Sigmoid colon (tissue), 4 donors: ENCODE results near the gene NPPC.

Experiments used
- CTCF ChIP-seq, 4 experiments: fragments of 450-650 bp in 3 of 4; fragments of 200-600 bp in 1 of 4; IDR thresholded peaks; one replicate each; pipeline ENCODE4 v1.5.1; 2016 to 2019; ENCODE audit warnings: antibody characterized with exemption in 4 of 4, mild to moderate bottlenecking in 3 of 4, moderate library complexity in 2 of 4
- POLR2AphosphoS5 ChIP-seq, 4 donors: sonication (generic); formaldehyde crosslinking; IDR thresholded peaks; one replicate each; pipeline ENCODE4 v1.6.1; 2017; ENCODE audit warnings: antibody characterized with exemption in 4 of 4

DNA sequence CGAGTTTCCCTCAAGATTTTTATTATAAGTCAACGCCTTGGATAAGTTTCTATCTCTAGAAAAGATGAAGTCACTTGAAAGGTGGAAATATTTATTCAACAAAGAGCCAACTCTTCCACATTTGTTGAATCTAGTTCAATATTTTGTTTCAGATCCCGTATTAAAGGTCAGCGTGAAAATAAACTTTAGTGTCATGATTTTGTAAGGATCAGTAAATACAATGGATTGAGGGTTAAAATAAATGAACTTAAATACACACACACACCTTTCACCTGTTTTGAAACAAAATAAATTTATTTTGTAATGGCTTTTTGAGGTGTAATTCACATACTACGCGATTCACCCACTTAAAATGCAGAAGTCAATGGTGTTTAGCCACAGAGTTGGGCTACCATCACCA lies 16.0 kb upstream of the NPPC start:
- TF ChIP-seq CTCF (IDR thresholded peaks at IDR 0.05) (no peak), POLR2AphosphoS5 (IDR thresholded peaks at IDR 0.05) (no peak)
